ENCODE results near the gene COBL. TPM values are rescaled to one million over a fixed set of nuclear protein-coding genes. Genes with fewer than 3 reads are reported as not detected.

The COBL gene
- total RNA-seq, 2 donors from 2014 or later = 36.5 to 46.6 TPM

DNA sequence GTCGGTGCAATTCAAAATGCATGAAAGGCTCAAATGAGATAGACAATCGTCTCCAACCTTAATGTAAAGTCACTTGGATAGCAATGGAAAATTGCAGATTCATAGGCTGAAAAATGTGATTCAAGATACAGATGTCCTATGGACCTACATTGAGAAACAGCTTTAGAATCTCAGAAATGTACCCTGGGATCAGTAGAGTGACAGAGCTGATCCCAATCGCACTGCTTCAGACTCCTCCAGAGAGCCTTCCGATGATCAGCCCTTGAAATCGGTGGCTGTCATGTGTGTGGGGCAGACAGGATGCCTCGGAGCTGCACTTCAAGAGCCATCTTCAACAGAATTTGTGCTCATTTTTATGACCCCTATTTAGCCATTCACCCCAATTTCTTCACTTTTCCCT is 293.8 kb downstream of the COBL start:
- no peaks in the 10 kb centered on the region for H3K4me1 ChIP-seq (replicated peaks)
- H3K27ac ChIP-seq = no peak overlapping the region
- WGBS = 93% methylated on average over 6 of the region's 6 CpGs
- H3K36me3 ChIP-seq = no peaks in the 10 kb centered on the region
- TF ChIP-seq POLR2AphosphoS5 (IDR thresholded peaks at IDR 0.05) (no peak), POLR2A (IDR thresholded peaks at IDR 0.05) (no peak)
- TF ChIP-seq, protein P1, sequence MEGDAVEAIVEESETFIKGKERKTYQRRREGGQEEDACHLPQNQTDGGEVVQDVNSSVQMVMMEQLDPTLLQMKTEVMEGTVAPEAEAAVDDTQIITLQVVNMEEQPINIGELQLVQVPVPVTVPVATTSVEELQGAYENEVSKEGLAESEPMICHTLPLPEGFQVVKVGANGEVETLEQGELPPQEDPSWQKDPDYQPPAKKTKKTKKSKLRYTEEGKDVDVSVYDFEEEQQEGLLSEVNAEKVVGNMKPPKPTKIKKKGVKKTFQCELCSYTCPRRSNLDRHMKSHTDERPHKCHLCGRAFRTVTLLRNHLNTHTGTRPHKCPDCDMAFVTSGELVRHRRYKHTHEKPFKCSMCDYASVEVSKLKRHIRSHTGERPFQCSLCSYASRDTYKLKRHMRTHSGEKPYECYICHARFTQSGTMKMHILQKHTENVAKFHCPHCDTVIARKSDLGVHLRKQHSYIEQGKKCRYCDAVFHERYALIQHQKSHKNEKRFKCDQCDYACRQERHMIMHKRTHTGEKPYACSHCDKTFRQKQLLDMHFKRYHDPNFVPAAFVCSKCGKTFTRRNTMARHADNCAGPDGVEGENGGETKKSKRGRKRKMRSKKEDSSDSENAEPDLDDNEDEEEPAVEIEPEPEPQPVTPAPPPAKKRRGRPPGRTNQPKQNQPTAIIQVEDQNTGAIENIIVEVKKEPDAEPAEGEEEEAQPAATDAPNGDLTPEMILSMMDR (IDR thresholded peaks at IDR 0.05) = no peak
- DNase-seq (ENCODE audit: low spot score) = no peak
- intact Hi-C loops (cut with DNase I) = no loop called here
- H3K27me3 ChIP-seq (replicated peaks; ENCODE audit: insufficient read depth) = no peaks in the 10 kb centered on the region
- no peak overlapping the region for H3K4me3 ChIP-seq
- H3K9me3 ChIP-seq = no peaks in the 10 kb centered on the region

DNA sequence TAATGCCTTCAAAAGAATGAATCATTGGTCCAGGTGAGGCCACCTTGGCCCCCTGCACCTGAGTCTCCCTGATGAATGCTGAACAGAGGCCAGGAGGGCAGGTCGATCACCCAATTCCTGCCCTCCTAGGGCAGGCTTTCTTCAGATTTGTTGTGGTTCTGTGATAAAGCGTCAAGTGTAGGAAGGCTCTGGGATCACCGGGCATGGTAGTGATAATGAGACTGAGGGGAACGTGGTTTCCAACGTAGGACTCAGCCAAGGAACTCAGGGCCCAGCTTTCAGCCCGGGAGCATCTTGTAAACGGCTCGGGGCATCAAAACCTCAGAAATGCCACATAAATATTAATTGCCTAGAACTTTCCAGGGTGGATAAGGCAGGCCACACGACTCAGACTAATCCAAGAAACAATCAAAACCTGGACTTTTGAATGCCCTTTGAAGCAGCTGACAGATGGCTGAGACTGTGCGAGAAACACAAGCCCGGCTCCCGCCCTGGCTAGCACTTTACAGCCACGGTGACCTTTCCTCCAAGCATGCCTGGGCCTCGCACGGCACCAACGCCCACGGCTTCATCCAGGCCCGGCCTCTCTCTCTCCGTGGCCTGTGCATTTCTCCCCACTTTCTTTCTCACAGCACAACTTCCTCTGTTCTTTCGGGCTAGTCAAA is 294.6 kb downstream of the COBL start:
- H3K36me3 ChIP-seq = no peaks in the 10 kb centered on the region
- TF ChIP-seq, protein P1 (IDR thresholded peaks at IDR 0.05) = no peak
- TF ChIP-seq POLR2AphosphoS5 (IDR thresholded peaks at IDR 0.05) (no peak), POLR2A (IDR thresholded peaks at IDR 0.05) (no peak)
- DNase-seq (ENCODE audit: low spot score) = no peak
- H3K27ac ChIP-seq = no peak overlapping the region
- WGBS = 78% methylated on average over 20 of the region's 20 CpGs
- no peaks in the 10 kb centered on the region for H3K4me1 ChIP-seq (replicated peaks)
- H3K9me3 ChIP-seq = no peaks in the 10 kb centered on the region
- no peak overlapping the region for H3K4me3 ChIP-seq
- intact Hi-C loops (cut with DNase I) = no loop called here
- H3K27me3 ChIP-seq (replicated peaks; ENCODE audit: insufficient read depth) = no peaks in the 10 kb centered on the region

DNA sequence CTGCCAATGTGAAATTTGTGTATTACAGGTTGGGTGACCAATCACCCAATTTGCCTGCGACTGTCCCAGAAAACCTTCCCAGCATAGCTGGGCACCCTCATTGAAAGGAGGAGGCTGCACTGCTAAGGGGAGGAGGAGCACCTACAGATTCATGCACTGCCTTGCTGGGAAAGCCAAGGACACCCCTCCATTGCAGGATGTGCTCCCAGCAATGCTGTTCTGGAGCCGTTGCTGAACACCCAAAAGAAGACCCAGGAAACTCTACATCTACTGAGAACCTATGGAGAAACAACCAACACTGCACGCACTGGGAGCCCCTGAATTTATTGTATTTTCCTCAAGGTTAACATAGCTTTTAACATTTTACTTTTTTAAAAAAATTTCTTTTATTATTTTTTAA is 295.7 kb downstream of the COBL start:
- Histone ChIP-seq H3K9me3 (no peaks in the 10 kb centered on the region), H3K27ac (no peak overlapping the region), H3K4me1 (replicated peaks) (no peaks in the 10 kb centered on the region), H3K4me3 (no peak overlapping the region), H3K27me3 (replicated peaks; ENCODE audit: insufficient read depth) (no peaks in the 10 kb centered on the region), H3K36me3 (no peaks in the 10 kb centered on the region)
- DNase-seq (ENCODE audit: low spot score) = no peak
- intact Hi-C loops (cut with DNase I) = no loop called here
- TF ChIP-seq POLR2A (IDR thresholded peaks at IDR 0.05) = no peak
- no peak for TF ChIP-seq POLR2AphosphoS5 (IDR thresholded peaks at IDR 0.05)
- TF ChIP-seq, protein P1 (IDR thresholded peaks at IDR 0.05) = no peak
- WGBS = 97% methylated on average over 3 of the region's 3 CpGs

DNA sequence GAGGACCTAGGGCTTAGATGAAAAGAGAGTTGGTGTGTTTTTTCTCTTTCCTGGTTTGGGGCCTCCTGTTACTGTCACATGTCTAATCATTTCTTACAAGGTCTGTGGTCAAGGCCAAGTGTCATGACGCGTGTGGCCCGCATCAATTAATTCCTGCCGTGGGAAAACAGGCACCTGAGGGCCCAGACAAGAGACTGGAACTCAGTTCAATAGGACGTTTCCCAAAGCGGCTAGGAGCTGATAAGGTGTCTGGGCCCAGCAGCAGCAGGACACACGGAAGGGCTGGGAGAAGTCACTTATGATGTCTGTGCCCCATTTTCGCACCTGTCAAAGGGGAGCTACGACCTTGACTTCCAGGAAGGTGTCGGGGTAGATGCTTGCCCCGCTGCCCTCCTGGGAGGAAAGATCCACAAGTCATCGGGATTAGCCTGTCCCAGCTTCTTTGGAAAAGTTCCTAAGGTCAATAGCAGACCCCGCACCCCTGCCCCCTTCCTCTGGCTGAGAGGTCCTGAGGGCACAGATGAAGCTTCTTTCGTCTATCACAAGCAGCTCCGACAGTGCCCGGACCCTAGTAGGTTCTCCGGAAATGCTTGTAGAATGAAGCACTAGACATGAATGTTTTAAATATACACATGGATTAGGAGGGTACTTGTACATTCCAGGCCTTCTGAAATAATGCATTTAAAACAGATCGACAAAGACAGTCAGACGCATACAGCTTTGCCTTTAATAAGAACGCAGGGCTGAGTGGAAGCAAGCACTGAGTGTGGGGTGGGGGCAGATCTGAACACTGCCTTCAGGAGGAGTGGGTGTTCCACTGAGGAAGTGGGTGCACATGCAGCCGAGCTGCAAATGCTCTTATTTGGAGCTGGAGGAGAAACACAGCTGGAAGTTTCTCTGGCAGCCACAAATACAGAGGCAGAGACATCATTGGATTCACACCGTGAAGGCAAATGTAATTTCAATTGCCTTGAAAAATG is 296.4 kb downstream of the COBL start:
- Histone ChIP-seq H3K9me3 (no peaks in the 10 kb centered on the region), H3K27me3 (replicated peaks; ENCODE audit: insufficient read depth) (no peaks in the 10 kb centered on the region), H3K36me3 (no peaks in the 10 kb centered on the region), H3K27ac (no peak overlapping the region), H3K4me1 (replicated peaks) (no peaks in the 10 kb centered on the region), H3K4me3 (no peak overlapping the region)
- 92% methylated on average over 22 of the region's 22 CpGs for WGBS
- DNase-seq (ENCODE audit: low spot score) = no peak
- intact Hi-C loops (cut with DNase I) = no loop called here
- TF ChIP-seq POLR2AphosphoS5 (IDR thresholded peaks at IDR 0.05) (no peak), POLR2A (IDR thresholded peaks at IDR 0.05) (no peak)
- TF ChIP-seq, protein P1 (IDR thresholded peaks at IDR 0.05) = no peak

Measured in prostate gland (tissue), 2 donors.